HEK293T (cell line): ENCODE data around the gene BAIAP2L2.

Experiments used
- BHLHE40 ChIP-seq: fragments of 450-650 bp; IDR thresholded peaks from 2 replicates; pipeline ENCODE4 v1.6.1; 2016; ENCODE audit warnings: mild to moderate bottlenecking, moderate library complexity, borderline replicate concordance
- HDGF ChIP-seq: fragments of 450-650 bp; IDR thresholded peaks from 2 replicates; pipeline ENCODE4 v1.6.1; 2017; ENCODE audit warnings: antibody characterized with exemption, borderline replicate concordance
- PKNOX1 ChIP-seq: fragments of 450-650 bp; IDR thresholded peaks from 2 replicates; pipeline ENCODE4 v1.6.1; 2016
- SP1 ChIP-seq: fragments of 450-650 bp; IDR thresholded peaks from 2 replicates; pipeline ENCODE4 v1.6.1; 2017
- SUZ12 ChIP-seq: fragments of 450-650 bp; IDR thresholded peaks from 2 replicates; pipeline ENCODE4 v1.6.1; 2016; ENCODE audit warnings: mild to moderate bottlenecking
- TARDBP ChIP-seq: fragments of 450-650 bp; IDR thresholded peaks from 2 replicates; pipeline ENCODE4 v1.6.1; 2016
- ZNF384 ChIP-seq: fragments of 450-650 bp; IDR thresholded peaks from 2 replicates; pipeline ENCODE4 v1.6.1; 2016

DNA sequence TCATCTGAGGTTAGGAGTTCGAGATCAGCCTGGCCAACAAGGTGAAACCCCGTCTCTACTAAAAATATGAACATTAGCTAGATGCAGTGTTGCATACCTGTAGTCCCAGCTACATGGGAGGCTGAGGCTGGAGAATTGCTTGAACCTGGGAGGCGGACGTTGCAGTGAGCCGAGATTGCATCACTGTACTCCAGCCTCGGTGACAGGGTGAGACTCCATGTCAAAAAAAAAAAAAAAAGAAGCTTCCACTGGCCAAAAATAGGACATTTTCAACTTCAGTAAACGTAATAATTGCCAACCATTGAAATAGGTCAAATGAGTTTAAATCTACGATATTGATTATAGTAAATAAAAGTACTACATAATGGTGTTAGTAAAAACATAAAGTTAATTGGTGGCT, 6.8 kb downstream of the BAIAP2L2 start:
- no peak for TF ChIP-seq SUZ12
- no peak for TF ChIP-seq SP1
- no peak for TF ChIP-seq HDGF
- TF ChIP-seq PKNOX1 = no peak
- no peak for TF ChIP-seq TARDBP
- no peak for TF ChIP-seq ZNF384
- TF ChIP-seq BHLHE40 = no peak
